HG02678 (cell line): Measurements from ENCODE around the gene KRTAP21-3.

Source experiments
- ATAC-seq: cut with Tn5 transposase; IDR thresholded peaks from one replicate; pipeline ENCODE4 v1.9.1; 2021; ENCODE audit warnings: mild to moderate bottlenecking, moderate library complexity; ENCODE audit not compliant: unreplicated experiment

KRTAP21-3 gene

DNA sequence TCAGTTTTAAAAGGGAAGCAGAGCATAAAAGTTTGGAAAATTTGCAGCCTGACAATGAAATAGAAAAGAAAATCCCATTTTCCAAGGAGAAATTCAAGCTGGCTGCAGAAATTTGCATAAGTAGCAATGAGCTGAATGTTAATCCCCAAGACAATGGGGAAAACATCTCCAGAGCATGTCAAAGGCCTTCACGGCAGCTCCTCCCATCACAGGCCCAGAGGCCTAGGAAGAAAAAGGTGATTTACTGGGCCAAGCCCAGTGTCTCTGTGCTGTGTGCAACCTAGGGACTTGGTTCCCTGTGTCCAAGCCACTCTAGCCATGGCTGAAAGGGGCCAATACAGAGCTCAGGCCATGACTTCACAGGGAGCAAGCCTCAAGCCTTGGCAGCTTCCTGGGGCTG lies 49.8 kb downstream of the KRTAP21-3 start:
- no peak for ATAC-seq
